Gastroesophageal sphincter (tissue), 2 donors: ENCODE measurements around the gene ABCA6.

Source experiments
- EP300 ChIP-seq: sonication (generic); formaldehyde crosslinking; IDR thresholded peaks from one replicate; pipeline ENCODE4 v1.6.1; 2017; ENCODE audit warnings: antibody characterized with exemption, mild to moderate bottlenecking
- POLR2A ChIP-seq, 2 donors: fragments of 450-650 bp; IDR thresholded peaks; one replicate each; pipeline ENCODE4 v1.6.1; 2017; ENCODE audit warnings: antibody characterized with exemption in 2 of 2, mild to moderate bottlenecking in 2 of 2, moderate library complexity in 1 of 2
- POLR2AphosphoS5 ChIP-seq: sonication (generic); formaldehyde crosslinking; IDR thresholded peaks from one replicate; pipeline ENCODE4 v1.6.1; 2017; ENCODE audit warnings: antibody characterized with exemption

- no peak for TF ChIP-seq POLR2AphosphoS5
- TF ChIP-seq EP300: no peak
- no peak for TF ChIP-seq POLR2A (IDR thresholded peaks at IDR 0.05)
These were observed 29.9 kb downstream of the ABCA6 start for GRCh38 chr17:69111794-69112193.
